Measurements from ENCODE around the gene PTPRT. TPM values are rescaled to one million over a fixed set of nuclear protein-coding genes. Genes with fewer than 3 reads are reported as not detected.

PTPRT gene
- total RNA-seq, 4 donors from 2014 or later: 0.72 to 2.5 (median 1.4) TPM

- WGBS: 80% methylated on average over 2 of the region's 2 CpGs
- no peaks in the 10 kb centered on the region for H3K36me3 ChIP-seq
- peaks cover 3% of the 10 kb centered on the region for H3K27me3 ChIP-seq
- no peak for TF ChIP-seq POLR2A (IDR thresholded peaks at IDR 0.05)
- no peak for TF ChIP-seq POLR2AphosphoS5 (IDR thresholded peaks at IDR 0.05)
- no peak for TF ChIP-seq EP300 (IDR thresholded peaks at IDR 0.05)
- TF ChIP-seq CTCF (IDR thresholded peaks at IDR 0.05): no peak
- no peak overlapping the region for H3K4me3 ChIP-seq
- no peak overlapping the region for H3K27ac ChIP-seq
- no peak for DNase-seq (ENCODE audit: low spot score in 2 of 2)
- no peaks in the 10 kb centered on the region for H3K4me1 ChIP-seq
- H3K9me3 ChIP-seq: no peaks in the 10 kb centered on the region
These were observed 231.2 kb downstream of the PTPRT start for GRCh38 chr20:42958367-42959069.

GRCh38 chr20:42957704-42958095 is 232.0 kb downstream of the PTPRT start:
- DNase-seq (ENCODE audit: low spot score in 2 of 2): no peak
- H3K4me3 ChIP-seq: no peak overlapping the region
- H3K27ac ChIP-seq: no peak overlapping the region
- no peaks in the 10 kb centered on the region for H3K9me3 ChIP-seq
- H3K27me3 ChIP-seq: peaks cover 3% of the 10 kb centered on the region
- 72% methylated on average over 1 of the region's 1 CpG for WGBS
- no peaks in the 10 kb centered on the region for H3K36me3 ChIP-seq
- no peak for TF ChIP-seq EP300 (IDR thresholded peaks at IDR 0.05)
- no peak for TF ChIP-seq CTCF (IDR thresholded peaks at IDR 0.05)
- no peak for TF ChIP-seq POLR2AphosphoS5 (IDR thresholded peaks at IDR 0.05)
- TF ChIP-seq POLR2A (IDR thresholded peaks at IDR 0.05): no peak
- H3K4me1 ChIP-seq: no peaks in the 10 kb centered on the region

- no peaks in the 10 kb centered on the region for H3K9me3 ChIP-seq
- peaks cover 3% of the 10 kb centered on the region for H3K27me3 ChIP-seq
- H3K4me3 ChIP-seq: no peak overlapping the region
- no peak overlapping the region for H3K27ac ChIP-seq
- 71% methylated on average over 9 of the region's 9 CpGs for WGBS
- no peaks in the 10 kb centered on the region for H3K36me3 ChIP-seq
- no peaks in the 10 kb centered on the region for H3K4me1 ChIP-seq
- DNase-seq (ENCODE audit: low spot score in 2 of 2): no peak
- TF ChIP-seq POLR2A (IDR thresholded peaks at IDR 0.05) (no peak), POLR2AphosphoS5 (IDR thresholded peaks at IDR 0.05) (no peak), EP300 (IDR thresholded peaks at IDR 0.05) (no peak), CTCF (IDR thresholded peaks at IDR 0.05) (no peak)
These were observed 232.5 kb downstream of the PTPRT start for GRCh38 chr20:42957018-42957703.

GRCh38 chr20:42955713-42956112 is 234.0 kb downstream of the PTPRT start:
- no peaks in the 10 kb centered on the region for H3K36me3 ChIP-seq
- no peak for DNase-seq (ENCODE audit: low spot score in 2 of 2)
- no peak for TF ChIP-seq EP300 (IDR thresholded peaks at IDR 0.05)
- TF ChIP-seq POLR2AphosphoS5 (IDR thresholded peaks at IDR 0.05): no peak
- no peak for TF ChIP-seq POLR2A (IDR thresholded peaks at IDR 0.05)
- no peak for TF ChIP-seq CTCF (IDR thresholded peaks at IDR 0.05)
- no peaks in the 10 kb centered on the region for H3K4me1 ChIP-seq
- no peaks in the 10 kb centered on the region for H3K9me3 ChIP-seq
- peaks cover 3% of the 10 kb centered on the region for H3K27me3 ChIP-seq
- 82% methylated on average over 4 of the region's 4 CpGs for WGBS
- H3K4me3 ChIP-seq: no peak overlapping the region
- no peak overlapping the region for H3K27ac ChIP-seq

GRCh38 chr20:42954951-42955350 is 234.8 kb downstream of the PTPRT start:
- no peaks in the 10 kb centered on the region for H3K4me1 ChIP-seq
- H3K9me3 ChIP-seq: no peaks in the 10 kb centered on the region
- no peak for DNase-seq (ENCODE audit: low spot score in 2 of 2)
- H3K27ac ChIP-seq: no peak overlapping the region
- H3K36me3 ChIP-seq: no peaks in the 10 kb centered on the region
- H3K27me3 ChIP-seq: peaks cover 3% of the 10 kb centered on the region
- WGBS: 68% methylated on average over 5 of the region's 5 CpGs
- H3K4me3 ChIP-seq: no peak overlapping the region
- TF ChIP-seq CTCF (IDR thresholded peaks at IDR 0.05): no peak
- TF ChIP-seq POLR2AphosphoS5 (IDR thresholded peaks at IDR 0.05): no peak
- TF ChIP-seq EP300 (IDR thresholded peaks at IDR 0.05): no peak
- TF ChIP-seq POLR2A (IDR thresholded peaks at IDR 0.05): no peak

Data from suprapubic skin (tissue), 4 donors.